HFFc6 (cell line): Measurements from ENCODE around the gene ZMAT3. TPM values are rescaled to one million over a fixed set of nuclear protein-coding genes. Genes with fewer than 3 reads are reported as not detected.

Source experiments
- DNase-seq: peaks from one replicate; pipeline ENCODE4 v3.0.0-alpha.2; 2018
- H3K27ac Mint-ChIP-seq: 2 replicates; pipeline ENCODE4 v1.8.0; 2020; ENCODE audit warnings: mild to moderate bottlenecking, mixed read lengths
- H3K27me3 Mint-ChIP-seq: 2 replicates; pipeline ENCODE4 v1.8.0; 2021; ENCODE audit warnings: mild to moderate bottlenecking, moderate library complexity, mixed read lengths; ENCODE audit not compliant: insufficient read depth
- H3K36me3 Mint-ChIP-seq: 2 replicates; pipeline ENCODE4 v1.8.0; 2021; ENCODE audit warnings: low read depth, mixed read lengths
- H3K4me1 Mint-ChIP-seq: 2 replicates; pipeline ENCODE4 v1.8.0; 2020; ENCODE audit warnings: low read depth, mixed read lengths
- H3K4me3 Mint-ChIP-seq: 2 replicates; pipeline ENCODE4 v1.8.0; 2020; ENCODE audit warnings: mild to moderate bottlenecking, moderate library complexity, mixed read lengths
- H3K9me3 Mint-ChIP-seq: 2 replicates; pipeline ENCODE4 v1.8.0; 2020; ENCODE audit warnings: mild to moderate bottlenecking, mixed read lengths
- CTCF ChIP-seq: fragments of 200-600 bp; sonication (generic); IDR thresholded peaks from 2 replicates; pipeline ENCODE4 v1.5.0; 2021; ENCODE audit warnings: antibody characterized with exemption, mild to moderate bottlenecking
- total RNA-seq, 6 experiments: library from RNA; stranded (reverse); fragmentation: NEBNext Ultra II Directional; extraction: Animal tissue kit (Norgen Biotek cat#: 25700); gene quantifications; 2 replicates in 1 of 6; 3 replicates in 5 of 6; pipeline ENCODE4 v1.2.3, GENCODE V29; 2021

Gene ZMAT3
- total RNA-seq, 6 experiments from 2014 or later: 70.6 to 100 (median 83.7) TPM

- no peak overlapping the region for H3K4me3 Mint-ChIP-seq
- no peaks in the 10 kb centered on the region for H3K27me3 Mint-ChIP-seq
- no peak for DNase-seq
- H3K4me1 Mint-ChIP-seq: peaks cover 13% of the 10 kb centered on the region; the same call in 1 of the 2 replicates
- no peak overlapping the region for H3K27ac Mint-ChIP-seq
- no peak for TF ChIP-seq CTCF
- H3K9me3 Mint-ChIP-seq: no peaks in the 10 kb centered on the region
- H3K36me3 Mint-ChIP-seq: no peaks in the 10 kb centered on the region
These were observed 19.5 kb upstream of the ZMAT3 start for GRCh38 chr3:179091113-179091512.

- H3K36me3 Mint-ChIP-seq: no peaks in the 10 kb centered on the region
- peaks cover 17% of the 10 kb centered on the region; the same call in 1 of the 2 replicates for H3K4me1 Mint-ChIP-seq
- no peaks in the 10 kb centered on the region; the same call in 1 of the 2 replicates for H3K27me3 Mint-ChIP-seq
- no peak overlapping the region for H3K27ac Mint-ChIP-seq
- TF ChIP-seq CTCF: no peak
- DNase-seq: no peak
- H3K4me3 Mint-ChIP-seq: no peak overlapping the region
- H3K9me3 Mint-ChIP-seq: no peaks in the 10 kb centered on the region
These were observed 16.7 kb upstream of the ZMAT3 start for GRCh38 chr3:179088306-179088705.

- no peaks in the 10 kb centered on the region for H3K9me3 Mint-ChIP-seq
- H3K27me3 Mint-ChIP-seq: no peaks in the 10 kb centered on the region; the same call in 1 of the 2 replicates
- TF ChIP-seq CTCF: no peak
- no peak overlapping the region for H3K27ac Mint-ChIP-seq
- H3K4me3 Mint-ChIP-seq: no peak overlapping the region
- no peak for DNase-seq
- H3K4me1 Mint-ChIP-seq: peaks cover 12% of the 10 kb centered on the region
- H3K36me3 Mint-ChIP-seq: no peaks in the 10 kb centered on the region
These were observed 12.4 kb upstream of the ZMAT3 start for GRCh38 chr3:179083977-179084376.

- H3K4me3 Mint-ChIP-seq: no peak overlapping the region
- DNase-seq: peak; percentile 31
- H3K27ac Mint-ChIP-seq: no peak overlapping the region
- TF ChIP-seq CTCF: no peak
- H3K9me3 Mint-ChIP-seq: no peaks in the 10 kb centered on the region
- no peaks in the 10 kb centered on the region for H3K36me3 Mint-ChIP-seq
- H3K27me3 Mint-ChIP-seq: no peaks in the 10 kb centered on the region; the same call in none of the 2 replicates
- peaks cover 12% of the 10 kb centered on the region for H3K4me1 Mint-ChIP-seq
These were observed 10.8 kb upstream of the ZMAT3 start for GRCh38 chr3:179082416-179082815.

- no peak for DNase-seq
- Mint-ChIP-seq H3K4me3 (no peak overlapping the region), H3K9me3 (no peaks in the 10 kb centered on the region), H3K27me3 (no peaks in the 10 kb centered on the region; the same call in none of the 2 replicates), H3K4me1 (peaks cover 12% of the 10 kb centered on the region), H3K36me3 (no peaks in the 10 kb centered on the region), H3K27ac (no peak overlapping the region)
- TF ChIP-seq CTCF: no peak
These were observed 10.3 kb upstream of the ZMAT3 start for GRCh38 chr3:179081885-179082284.

- no peak for DNase-seq
- peaks cover 12% of the 10 kb centered on the region for H3K4me1 Mint-ChIP-seq
- no peaks in the 10 kb centered on the region; the same call in none of the 2 replicates for H3K27me3 Mint-ChIP-seq
- TF ChIP-seq CTCF: no peak
- H3K27ac Mint-ChIP-seq: no peak overlapping the region
- H3K4me3 Mint-ChIP-seq: no peak overlapping the region
- no peaks in the 10 kb centered on the region for H3K36me3 Mint-ChIP-seq
- no peaks in the 10 kb centered on the region for H3K9me3 Mint-ChIP-seq
These were observed 7.9 kb upstream of the ZMAT3 start for GRCh38 chr3:179079537-179079936.
